Stimulated activated CD8-positive, alpha-beta memory T cell treated with anti-CD3 and anti-CD28 coated beads, Interleukin-15, amount 100 ng/mL, for 1 hour (primary cell): ENCODE data around the gene DPY19L3.
"Not testable (repeated sequence)": the region's sequence is repeated elsewhere in the genome, so short reads cannot be mapped to it uniquely, and the experiment has no call there.

Experiments used
- DNase-seq: peaks from one replicate; pipeline ENCODE4 v3.0.0-alpha.2; 2020; ENCODE audit warnings: low read depth

Gene DPY19L3

DNA sequence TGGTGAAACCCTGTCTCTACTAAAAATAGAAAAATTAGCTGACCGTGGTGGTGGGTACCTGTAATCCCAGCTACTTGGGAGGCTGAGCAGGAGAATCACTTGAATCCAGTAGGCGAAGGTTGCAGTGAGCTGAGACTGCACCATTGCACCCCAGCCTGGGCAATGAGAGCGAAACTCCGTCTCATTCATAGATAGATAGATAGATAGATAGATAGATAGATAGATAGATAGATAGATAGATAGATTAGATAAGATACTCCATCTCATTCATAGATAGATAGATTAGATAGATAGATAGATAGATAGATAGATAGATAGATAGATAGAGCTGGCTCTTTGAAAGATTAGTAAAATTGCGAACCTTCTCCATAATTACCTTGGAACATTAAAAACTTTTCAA, 42.0 kb downstream of the DPY19L3 start:
- DNase-seq = not testable (repeated sequence)

DNA sequence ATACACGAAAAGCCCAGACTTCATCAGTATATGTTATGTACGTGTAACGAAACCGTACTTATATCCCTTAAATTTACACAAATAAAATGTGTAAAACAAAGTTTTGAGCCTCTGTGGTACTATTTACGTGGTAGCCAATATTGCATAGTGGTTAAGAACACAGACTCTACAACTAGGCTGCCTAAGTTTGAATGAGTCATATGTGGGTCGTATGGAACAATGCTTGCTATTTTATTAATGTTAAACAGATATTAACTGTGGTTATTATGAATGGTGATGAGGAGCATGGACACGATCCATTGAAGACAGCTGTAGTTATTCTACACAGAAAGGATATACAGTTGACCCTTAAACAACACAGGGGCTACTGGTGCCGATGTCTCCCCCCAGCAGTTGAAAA, 42.5 kb downstream of the DPY19L3 start:
- DNase-seq = no peak

GRCh38 chr19:32450217-32450616, 44.6 kb downstream of the DPY19L3 start:
- DNase-seq = no peak

- DNase-seq = no peak
These were observed 48.2 kb downstream of the DPY19L3 start for GRCh38 chr19:32453736-32454135.

DNA sequence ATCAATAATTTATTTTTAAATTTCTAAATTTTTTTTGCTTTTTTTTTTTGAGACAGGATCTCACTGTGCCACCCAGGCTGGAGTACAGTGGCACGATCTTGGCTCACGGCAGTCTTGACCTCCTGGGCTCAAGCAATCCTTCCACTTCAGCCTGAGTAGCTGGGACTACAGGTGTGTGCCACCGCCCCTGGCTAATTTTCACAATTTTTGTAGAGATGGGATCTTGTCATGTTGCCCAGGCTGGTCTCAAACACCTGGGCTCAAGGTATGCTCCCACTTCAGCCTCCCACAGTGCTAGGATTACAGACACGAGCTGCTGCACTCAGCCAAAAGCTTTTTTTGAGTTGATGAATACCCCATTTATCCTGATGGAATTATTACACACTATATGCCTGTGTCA, 50.8 kb downstream of the DPY19L3 start:
- DNase-seq = no peak

DNA sequence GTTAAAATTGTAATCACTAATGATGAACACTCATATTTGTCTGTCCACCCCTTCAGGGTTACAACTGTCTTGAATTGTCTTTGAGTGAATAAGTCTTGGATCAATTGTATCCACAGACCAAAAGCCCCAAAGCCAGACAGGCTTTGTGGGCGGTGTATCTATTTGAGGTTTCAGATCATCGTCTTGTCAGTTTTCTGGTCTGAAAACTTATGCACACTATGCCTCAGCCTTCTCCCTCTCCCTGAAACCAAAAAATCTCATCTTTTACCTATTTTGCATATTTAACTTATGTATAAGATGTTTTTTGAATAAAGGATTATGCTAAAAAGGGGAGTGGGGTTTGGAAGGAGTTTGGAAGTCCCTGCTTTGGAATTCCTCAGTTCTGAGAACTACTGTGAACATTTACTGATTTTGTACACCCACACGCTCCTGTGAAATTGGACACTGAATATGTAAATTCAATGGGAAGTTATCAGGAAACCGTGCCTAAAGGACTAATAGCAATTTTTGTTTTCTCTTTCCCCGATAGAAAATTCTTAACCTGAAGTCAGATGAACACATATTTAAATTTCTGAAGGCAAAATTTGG, 52.1 kb downstream of the DPY19L3 start:
- DNase-seq = no peak

GRCh38 chr19:32458500-32459123, 53.0 kb downstream of the DPY19L3 start:
- DNase-seq = no peak

DNA sequence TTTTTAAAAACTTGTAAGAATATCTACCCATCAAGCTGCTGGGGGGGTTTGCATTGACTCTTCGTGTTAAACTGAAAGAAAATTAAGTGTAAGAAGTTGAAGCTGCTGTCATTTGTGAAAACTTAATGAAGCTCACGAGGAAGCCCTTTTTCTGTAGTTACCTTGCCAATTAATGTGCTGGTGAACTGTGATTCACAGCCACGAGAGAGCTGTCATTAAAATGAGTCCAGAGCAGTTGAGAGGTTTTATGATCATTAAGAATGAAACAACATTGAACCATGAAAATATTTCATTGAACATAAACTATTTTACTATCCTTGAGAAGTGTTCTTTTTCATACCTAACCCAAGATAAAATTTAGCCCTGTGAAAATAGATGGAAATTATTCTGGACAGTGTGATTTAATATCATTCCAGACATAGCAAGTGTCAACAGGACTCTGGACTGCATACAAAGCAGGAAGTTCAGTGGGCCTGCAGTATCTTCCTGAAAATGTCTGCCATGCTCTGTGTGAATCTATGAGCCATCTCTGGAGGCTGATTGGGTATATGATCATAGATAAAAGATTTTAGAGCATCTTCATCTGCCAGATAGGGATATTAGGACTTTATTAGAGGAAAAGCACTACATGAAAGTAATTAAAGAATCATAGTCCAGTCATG, 53.8 kb downstream of the DPY19L3 start:
- DNase-seq = no peak

- DNase-seq = no peak
These were observed 54.9 kb downstream of the DPY19L3 start for GRCh38 chr19:32460476-32460875.

DNA sequence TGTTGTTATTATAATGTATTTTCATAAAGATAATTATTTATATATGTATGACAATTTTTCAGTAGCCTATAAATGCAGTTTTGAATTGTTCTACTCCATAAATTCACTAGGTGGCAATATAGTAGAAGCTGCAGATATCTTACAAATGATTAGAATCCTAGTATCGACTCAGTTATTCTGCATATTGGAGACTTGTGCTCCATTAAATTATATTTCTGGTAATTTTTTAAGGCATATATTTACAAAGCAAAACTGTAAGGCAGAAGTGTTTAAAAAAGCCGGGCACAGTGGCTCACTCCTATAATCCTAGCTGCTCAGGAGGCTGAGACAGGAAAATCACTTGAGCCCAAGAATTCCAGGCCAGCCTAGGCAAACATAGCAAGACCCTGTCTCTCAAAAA, 58.7 kb downstream of the DPY19L3 start:
- no peak for DNase-seq

GRCh38 chr19:32465176-32465575, 59.6 kb downstream of the DPY19L3 start:
- no peak for DNase-seq

DNA sequence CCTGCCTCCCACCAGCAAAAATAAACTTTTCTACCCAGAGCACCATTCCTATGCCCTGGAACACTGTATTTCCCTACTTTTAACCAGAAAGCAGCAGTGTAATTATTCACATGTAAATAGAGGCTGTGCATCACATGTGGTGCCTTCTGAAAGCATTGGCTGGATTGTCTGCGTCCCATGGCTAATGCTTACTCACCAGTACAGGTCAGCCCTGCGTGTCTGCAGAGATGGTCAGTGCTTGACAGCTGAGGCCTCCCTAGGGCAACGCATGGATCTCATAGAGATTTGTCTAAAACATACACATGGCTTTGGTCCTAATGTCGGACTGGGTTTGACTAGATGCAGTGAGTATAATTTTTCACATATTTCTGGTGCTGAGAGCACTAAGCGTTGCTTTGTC, 64.2 kb downstream of the DPY19L3 start:
- DNase-seq = no peak

DNA sequence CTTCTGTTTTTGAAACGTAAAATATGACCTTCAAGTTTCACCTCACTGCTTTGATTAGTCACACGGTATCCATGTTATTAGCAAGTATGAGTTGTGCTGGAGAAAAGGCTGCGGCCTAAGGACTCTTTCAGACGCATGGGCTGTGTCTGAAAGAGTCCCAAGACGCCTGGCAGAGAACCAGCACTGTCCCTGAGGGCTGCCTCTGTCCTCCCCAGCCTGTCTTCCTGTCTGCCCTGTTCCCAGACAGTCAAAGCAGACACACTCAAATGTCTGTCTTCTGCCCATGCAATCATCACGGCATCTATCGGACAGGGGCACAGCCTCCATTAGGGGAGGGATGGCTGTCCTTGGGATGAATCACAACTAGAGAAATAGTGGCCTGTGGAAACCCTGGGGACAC, 65.5 kb downstream of the DPY19L3 start:
- DNase-seq = no peak

- no peak for DNase-seq
These were observed 66.2 kb downstream of the DPY19L3 start for GRCh38 chr19:32471811-32472210.

DNA sequence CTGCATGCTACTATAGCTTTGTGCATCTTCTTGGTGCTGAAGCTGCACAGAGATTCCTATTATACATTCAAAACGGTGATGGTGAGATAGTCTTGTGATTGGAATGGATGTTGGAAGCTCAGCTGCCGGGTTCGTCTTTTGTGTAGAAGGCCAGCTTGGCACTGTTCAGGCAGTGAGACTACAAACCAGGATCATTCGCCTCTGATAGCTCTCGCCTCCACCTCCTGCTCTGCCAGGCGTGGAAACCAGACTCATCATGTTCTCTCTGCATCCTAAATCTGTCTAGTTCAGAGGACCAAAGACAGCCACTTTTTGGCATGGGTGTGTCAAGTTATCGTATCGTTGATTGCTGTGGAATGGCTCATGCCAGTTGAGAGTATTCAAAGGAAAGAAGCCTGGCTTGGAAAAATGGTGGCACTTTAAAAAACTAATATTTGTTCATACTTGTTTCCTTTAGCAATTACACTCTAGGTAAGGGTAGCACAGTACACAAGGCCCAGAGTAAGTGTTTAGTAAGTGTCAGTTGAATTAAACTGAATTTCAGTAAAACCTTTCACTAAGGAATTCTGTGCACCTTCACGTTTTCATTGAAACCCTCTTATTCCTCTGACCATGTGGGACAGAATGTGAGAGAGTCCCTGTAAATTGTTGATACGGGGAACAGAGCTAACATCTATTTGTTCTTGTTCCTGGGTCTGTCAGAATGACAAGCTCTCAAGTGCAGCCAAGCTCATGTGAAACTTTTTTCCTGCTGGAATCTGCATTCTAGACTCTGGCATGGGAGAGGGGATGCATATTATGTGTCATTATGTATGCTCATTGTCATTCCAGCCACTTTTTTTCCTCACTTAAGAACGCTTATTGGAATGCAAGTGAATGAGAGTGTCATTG, 69.8 kb downstream of the DPY19L3 start:
- DNase-seq = no peak

DNA sequence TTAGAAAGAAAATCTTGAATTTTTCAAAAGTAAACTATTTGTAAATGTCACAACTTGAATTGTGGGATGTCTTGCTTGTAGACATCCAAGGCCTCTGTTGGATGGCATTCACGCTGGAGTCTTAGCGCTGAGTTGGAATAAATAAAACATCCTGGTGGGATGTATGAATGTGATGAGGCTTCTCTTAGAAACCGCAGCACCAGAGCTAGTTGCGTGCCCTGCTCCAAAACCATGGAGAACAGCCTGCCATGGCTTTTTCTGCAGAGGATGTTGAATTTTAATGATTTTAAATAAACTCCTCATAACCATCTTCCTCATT, 70.4 kb downstream of the DPY19L3 start:
- no peak for DNase-seq

GRCh38 chr19:32480321-32480720, 74.8 kb downstream of the DPY19L3 start:
- no peak for DNase-seq

GRCh38 chr19:32483574-32483973, 78.0 kb downstream of the DPY19L3 start:
- DNase-seq = no peak

GRCh38 chr19:32489971-32490370, 84.4 kb downstream of the DPY19L3 start:
- DNase-seq = no peak

DNA sequence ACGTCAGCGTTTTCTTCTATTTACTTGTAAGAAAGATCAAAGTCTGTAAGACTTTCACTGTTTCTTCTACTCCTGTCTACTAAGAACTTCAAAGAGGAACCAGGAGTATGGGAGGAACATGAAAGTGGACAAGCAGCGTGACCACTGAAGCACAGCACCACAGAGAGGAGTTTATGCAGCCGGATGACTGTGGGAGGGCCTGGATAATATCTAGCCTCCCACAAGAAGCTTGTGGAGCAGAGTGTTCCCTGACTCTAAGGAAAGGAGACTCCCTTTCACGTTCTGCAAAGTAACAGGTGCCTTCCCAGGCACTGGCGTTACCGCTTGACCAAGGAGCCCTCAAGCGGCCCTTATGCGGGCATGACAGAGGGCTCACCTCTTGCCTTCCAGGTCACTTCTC, 91.8 kb downstream of the DPY19L3 start:
- DNase-seq = no peak

- DNase-seq = no peak
These were observed 93.2 kb downstream of the DPY19L3 start for GRCh38 chr19:32498648-32499200.

GRCh38 chr19:32512498-32512897, 106.9 kb downstream of the DPY19L3 start:
- DNase-seq = not testable (repeated sequence)

GRCh38 chr19:32519023-32519422, 113.5 kb downstream of the DPY19L3 start:
- DNase-seq = no peak
